Ishikawa (cell line): ENCODE data around the gene AP5Z1.

Experiments used
- EP300 ChIP-seq: IDR thresholded peaks from 2 replicates; pipeline ENCODE4 v1.6.1; 2012; ENCODE audit warnings: borderline replicate concordance
- FOXM1 ChIP-seq: IDR thresholded peaks from 2 replicates; pipeline ENCODE4 v1.6.1; 2012; ENCODE audit warnings: low read depth, borderline replicate concordance
- NFIC ChIP-seq: IDR thresholded peaks from 2 replicates; pipeline ENCODE4 v1.6.1; 2012
- RAD21 ChIP-seq: IDR thresholded peaks from 2 replicates; pipeline ENCODE4 v1.6.1; 2012; ENCODE audit warnings: low read depth
- TAF1 ChIP-seq: IDR thresholded peaks from 2 replicates; pipeline ENCODE4 v1.6.1; 2012; ENCODE audit warnings: low read depth, mild to moderate bottlenecking
- TEAD4 ChIP-seq: IDR thresholded peaks from 2 replicates; pipeline ENCODE4 v1.6.1; 2012
- YY1 ChIP-seq: IDR thresholded peaks from 2 replicates; pipeline ENCODE4 v1.6.1; 2012; ENCODE audit warnings: low read depth
- TF ChIP-seq, protein P1 (sequence below): IDR thresholded peaks from 2 replicates; pipeline ENCODE4 v1.6.1; 2012; ENCODE audit warnings: low read depth, mild to moderate bottlenecking

DNA sequence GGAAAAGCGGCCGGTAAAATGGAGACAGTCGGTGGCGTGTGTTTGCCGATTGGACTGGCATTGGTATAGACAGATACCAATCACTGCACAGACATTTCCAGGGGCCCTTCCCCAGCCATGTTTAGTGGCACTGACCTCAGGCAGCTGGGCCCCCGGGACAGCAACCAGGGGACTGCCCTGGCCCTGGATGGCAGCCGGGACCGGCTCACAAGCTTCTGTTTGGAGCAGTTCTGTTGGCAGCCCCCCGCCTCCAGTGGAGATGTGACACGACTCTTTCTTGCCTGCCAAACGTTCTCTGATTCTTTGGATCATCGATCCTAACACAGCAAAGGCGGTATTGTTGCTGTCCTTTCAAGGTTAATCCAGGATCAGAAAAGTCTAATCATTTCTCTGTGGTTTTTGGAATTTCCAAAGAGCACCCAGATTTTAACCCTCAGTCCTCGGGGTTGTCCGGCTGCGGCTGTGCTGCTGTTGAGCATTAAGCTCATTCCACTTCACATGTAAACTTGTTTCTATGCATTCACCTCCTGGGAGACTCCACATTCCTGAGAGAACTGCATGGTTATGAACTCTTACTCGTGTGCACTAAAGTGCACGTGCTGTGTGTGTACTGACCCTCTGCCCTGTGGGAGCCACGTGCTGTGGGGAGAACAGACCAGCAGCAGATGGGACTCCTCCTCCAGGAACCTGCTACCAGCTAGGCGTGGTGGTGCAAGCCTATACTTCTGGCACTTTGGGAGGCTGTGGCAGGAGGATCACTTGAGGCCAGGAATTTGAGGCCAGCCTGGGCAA is 47.3 kb upstream of the AP5Z1 start:
- TF ChIP-seq EP300 (no peak), TEAD4 (no peak), NFIC (no peak), FOXM1 (no peak), TAF1 (no peak), YY1 (no peak), RAD21 (no peak)
- TF ChIP-seq, protein P1, sequence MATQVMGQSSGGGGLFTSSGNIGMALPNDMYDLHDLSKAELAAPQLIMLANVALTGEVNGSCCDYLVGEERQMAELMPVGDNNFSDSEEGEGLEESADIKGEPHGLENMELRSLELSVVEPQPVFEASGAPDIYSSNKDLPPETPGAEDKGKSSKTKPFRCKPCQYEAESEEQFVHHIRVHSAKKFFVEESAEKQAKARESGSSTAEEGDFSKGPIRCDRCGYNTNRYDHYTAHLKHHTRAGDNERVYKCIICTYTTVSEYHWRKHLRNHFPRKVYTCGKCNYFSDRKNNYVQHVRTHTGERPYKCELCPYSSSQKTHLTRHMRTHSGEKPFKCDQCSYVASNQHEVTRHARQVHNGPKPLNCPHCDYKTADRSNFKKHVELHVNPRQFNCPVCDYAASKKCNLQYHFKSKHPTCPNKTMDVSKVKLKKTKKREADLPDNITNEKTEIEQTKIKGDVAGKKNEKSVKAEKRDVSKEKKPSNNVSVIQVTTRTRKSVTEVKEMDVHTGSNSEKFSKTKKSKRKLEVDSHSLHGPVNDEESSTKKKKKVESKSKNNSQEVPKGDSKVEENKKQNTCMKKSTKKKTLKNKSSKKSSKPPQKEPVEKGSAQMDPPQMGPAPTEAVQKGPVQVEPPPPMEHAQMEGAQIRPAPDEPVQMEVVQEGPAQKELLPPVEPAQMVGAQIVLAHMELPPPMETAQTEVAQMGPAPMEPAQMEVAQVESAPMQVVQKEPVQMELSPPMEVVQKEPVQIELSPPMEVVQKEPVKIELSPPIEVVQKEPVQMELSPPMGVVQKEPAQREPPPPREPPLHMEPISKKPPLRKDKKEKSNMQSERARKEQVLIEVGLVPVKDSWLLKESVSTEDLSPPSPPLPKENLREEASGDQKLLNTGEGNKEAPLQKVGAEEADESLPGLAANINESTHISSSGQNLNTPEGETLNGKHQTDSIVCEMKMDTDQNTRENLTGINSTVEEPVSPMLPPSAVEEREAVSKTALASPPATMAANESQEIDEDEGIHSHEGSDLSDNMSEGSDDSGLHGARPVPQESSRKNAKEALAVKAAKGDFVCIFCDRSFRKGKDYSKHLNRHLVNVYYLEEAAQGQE = no peak
